Uterus (tissue), 4 donors: Measurements from ENCODE around the gene SPATA6. TPM values are rescaled to one million over a fixed set of nuclear protein-coding genes. Genes with fewer than 3 reads are reported as not detected.
A peak's percentile ranks its signal among the peaks of the same experiment; 100 is the strongest.

Experiments
- DNase-seq, 2 donors: peaks; one replicate each; pipeline ENCODE4 v3.0.0-alpha.2; 2019 to 2020
- H3K27ac ChIP-seq, 2 donors: fragments of 200-600 bp; sonication (generic); 1 replicate in 1 of 2; 2 replicates in 1 of 2; pipeline ENCODE4 v1.5.1; 2016 to 2018
- H3K27me3 ChIP-seq, 2 donors: fragments of 200-600 bp; sonication (generic); one replicate each; pipeline ENCODE4 v1.5.1; 2018 to 2019; ENCODE audit warnings: control low read depth in 1 of 2
- H3K36me3 ChIP-seq, 2 donors: fragments of 200-600 bp; sonication (generic); one replicate each; pipeline ENCODE4 v1.5.1; 2019; ENCODE audit warnings: control low read depth in 1 of 2
- H3K4me1 ChIP-seq, 2 donors: fragments of 200-600 bp; sonication (generic); one replicate each; pipeline ENCODE4 v1.5.1; 2018 to 2019; ENCODE audit warnings: control low read depth in 1 of 2
- H3K4me3 ChIP-seq, 2 donors: fragments of 200-600 bp; sonication (generic); 1 replicate in 1 of 2; 2 replicates in 1 of 2; pipeline ENCODE4 v1.5.1; 2018 to 2019; ENCODE audit warnings: mild to moderate bottlenecking in 1 of 2
- H3K9me3 ChIP-seq, 2 donors: fragments of 200-600 bp; sonication (generic); one replicate each; pipeline ENCODE4 v1.5.1; 2019; ENCODE audit warnings: control low read depth in 1 of 2
- POLR2A ChIP-seq, 2 donors: fragments of 450-650 bp; IDR thresholded peaks; one replicate each; pipeline ENCODE4 v1.6.1; 2016; ENCODE audit warnings: antibody characterized with exemption in 2 of 2, mild to moderate bottlenecking in 1 of 2, moderate library complexity in 1 of 2
- intact Hi-C: fragments of 100-400 bp; cut with DNase I; formaldehyde crosslinking; loops from one replicate; pipeline ENCODE4 v1.15.1; 2023; ENCODE audit warnings: low total_unique reads
- total RNA-seq, 4 donors: library from RNA; depleted of rRNA in 3 of 4; stranded (reverse); fragments of >200 nt in 3 of 4; gene quantifications; one replicate each; pipeline versions ENCODE4 v1.1.0 to v1.2.4, GENCODE V29; 2014 to 2023
- TF ChIP-seq, protein P1 (sequence below), 4 experiments: fragments of 200-600 bp in 2 of 4; fragments of 450-650 bp in 2 of 4; sonication (generic) in 2 of 4; IDR thresholded peaks; one replicate each; pipeline ENCODE4 v1.5.1; 2016 to 2019; ENCODE audit warnings: antibody characterized with exemption in 4 of 4, mild to moderate bottlenecking in 2 of 4, moderate library complexity in 1 of 4
- donor health status: DM: yes; HTN: yes; CAD: no.

SPATA6 gene
- total RNA-seq, 4 donors from 2014 or later: 27.4 to 94.5 (median 46.0) TPM

GRCh38 chr1:48498096-48498791 lies 26.2 kb upstream of the SPATA6 start:
- TF ChIP-seq, protein P1, sequence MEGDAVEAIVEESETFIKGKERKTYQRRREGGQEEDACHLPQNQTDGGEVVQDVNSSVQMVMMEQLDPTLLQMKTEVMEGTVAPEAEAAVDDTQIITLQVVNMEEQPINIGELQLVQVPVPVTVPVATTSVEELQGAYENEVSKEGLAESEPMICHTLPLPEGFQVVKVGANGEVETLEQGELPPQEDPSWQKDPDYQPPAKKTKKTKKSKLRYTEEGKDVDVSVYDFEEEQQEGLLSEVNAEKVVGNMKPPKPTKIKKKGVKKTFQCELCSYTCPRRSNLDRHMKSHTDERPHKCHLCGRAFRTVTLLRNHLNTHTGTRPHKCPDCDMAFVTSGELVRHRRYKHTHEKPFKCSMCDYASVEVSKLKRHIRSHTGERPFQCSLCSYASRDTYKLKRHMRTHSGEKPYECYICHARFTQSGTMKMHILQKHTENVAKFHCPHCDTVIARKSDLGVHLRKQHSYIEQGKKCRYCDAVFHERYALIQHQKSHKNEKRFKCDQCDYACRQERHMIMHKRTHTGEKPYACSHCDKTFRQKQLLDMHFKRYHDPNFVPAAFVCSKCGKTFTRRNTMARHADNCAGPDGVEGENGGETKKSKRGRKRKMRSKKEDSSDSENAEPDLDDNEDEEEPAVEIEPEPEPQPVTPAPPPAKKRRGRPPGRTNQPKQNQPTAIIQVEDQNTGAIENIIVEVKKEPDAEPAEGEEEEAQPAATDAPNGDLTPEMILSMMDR (IDR thresholded peaks at IDR 0.05): peak; percentile 75 to 86 (median 82)
- no peak for TF ChIP-seq POLR2A (IDR thresholded peaks at IDR 0.05)
- Histone ChIP-seq H3K36me3 (no peaks in the 10 kb centered on the region), H3K4me3 (no peak overlapping the region), H3K9me3 (no peaks in the 10 kb centered on the region), H3K27me3 (no peaks in the 10 kb centered on the region), H3K27ac (no peak overlapping the region), H3K4me1 (no peaks in the 10 kb centered on the region)
- DNase-seq: peak; percentile 75 to 76
- intact Hi-C loops: loop anchor here (10.0 kb wide), 1 partner anchor 383 kb away; no protein-coding TSS in a partner anchor

DNA sequence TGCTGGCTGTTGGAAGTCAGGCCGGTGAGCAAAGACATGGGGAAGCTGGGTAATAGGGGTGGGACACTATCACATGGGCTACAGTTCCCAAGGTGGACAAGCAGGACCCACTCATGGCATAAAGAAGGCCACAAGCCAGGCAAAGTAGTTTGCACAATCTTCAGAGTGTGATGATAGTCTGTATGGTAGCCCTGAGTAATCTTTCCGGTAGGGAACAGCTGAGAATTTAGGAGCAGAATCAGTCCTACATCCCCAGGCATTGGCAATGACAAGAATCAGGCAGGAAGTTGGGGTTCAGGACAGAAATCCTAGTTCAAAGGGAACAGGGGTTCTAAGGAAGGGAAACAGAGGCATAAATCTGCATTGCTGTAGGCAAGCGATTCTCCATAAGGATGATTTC lies 23.9 kb upstream of the SPATA6 start:
- Histone ChIP-seq H3K4me3 (no peak overlapping the region), H3K27me3 (no peaks in the 10 kb centered on the region), H3K9me3 (no peaks in the 10 kb centered on the region), H3K36me3 (no peaks in the 10 kb centered on the region), H3K4me1 (no peaks in the 10 kb centered on the region), H3K27ac (no peak overlapping the region)
- DNase-seq: no peak
- intact Hi-C loops: loop anchor here (10.0 kb wide), 1 partner anchor 381 kb away; no protein-coding TSS in a partner anchor
- TF ChIP-seq, protein P1 (IDR thresholded peaks at IDR 0.05): no peak
- no peak for TF ChIP-seq POLR2A (IDR thresholded peaks at IDR 0.05)

- intact Hi-C loops: loop anchor here (10.0 kb wide), 1 partner anchor 380 kb away; no protein-coding TSS in a partner anchor
- Histone ChIP-seq H3K27ac (no peak overlapping the region), H3K4me1 (no peaks in the 10 kb centered on the region), H3K4me3 (no peak overlapping the region), H3K36me3 (no peaks in the 10 kb centered on the region), H3K27me3 (no peaks in the 10 kb centered on the region), H3K9me3 (no peaks in the 10 kb centered on the region)
- TF ChIP-seq, protein P1 (IDR thresholded peaks at IDR 0.05): no peak
- TF ChIP-seq POLR2A (IDR thresholded peaks at IDR 0.05): no peak
- no peak for DNase-seq
Measured at GRCh38 chr1:48495166-48495565, 23.2 kb upstream of the SPATA6 start.

GRCh38 chr1:48493970-48494769 lies 22.2 kb upstream of the SPATA6 start:
- no peak for DNase-seq

More at GRCh38 chr1:48493970-48494769, 22.2 kb upstream of the SPATA6 start:
- Histone ChIP-seq H3K9me3 (no peaks in the 10 kb centered on the region), H3K4me1 (no peaks in the 10 kb centered on the region), H3K27me3 (no peaks in the 10 kb centered on the region), H3K36me3 (no peaks in the 10 kb centered on the region), H3K4me3 (no peak overlapping the region), H3K27ac (no peak overlapping the region)
- TF ChIP-seq, protein P1 (IDR thresholded peaks at IDR 0.05): no peak
- TF ChIP-seq POLR2A (IDR thresholded peaks at IDR 0.05): no peak
- intact Hi-C loops: loop anchor here (10.0 kb wide), 1 partner anchor 379 kb away; no protein-coding TSS in a partner anchor
